ENCODE measurements around the gene SFN.

DNA sequence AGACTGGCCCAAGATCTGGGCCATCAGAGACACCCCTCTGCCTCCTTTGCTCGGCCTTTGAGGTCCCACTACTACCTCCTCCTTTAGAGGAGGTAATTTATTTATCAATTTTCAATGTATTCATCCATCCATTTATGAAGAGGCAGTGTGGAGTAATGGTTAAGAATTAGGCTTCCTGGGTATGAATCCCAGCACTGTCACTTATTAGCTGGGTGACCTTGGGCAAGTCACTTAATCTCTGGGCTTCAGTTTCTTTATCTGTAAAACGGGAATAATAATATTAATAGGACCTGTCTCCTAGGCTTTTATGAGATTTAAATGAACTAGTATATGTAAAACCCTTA lies 49.2 kb downstream of the SFN start:
- TF ChIP-seq, protein P1, sequence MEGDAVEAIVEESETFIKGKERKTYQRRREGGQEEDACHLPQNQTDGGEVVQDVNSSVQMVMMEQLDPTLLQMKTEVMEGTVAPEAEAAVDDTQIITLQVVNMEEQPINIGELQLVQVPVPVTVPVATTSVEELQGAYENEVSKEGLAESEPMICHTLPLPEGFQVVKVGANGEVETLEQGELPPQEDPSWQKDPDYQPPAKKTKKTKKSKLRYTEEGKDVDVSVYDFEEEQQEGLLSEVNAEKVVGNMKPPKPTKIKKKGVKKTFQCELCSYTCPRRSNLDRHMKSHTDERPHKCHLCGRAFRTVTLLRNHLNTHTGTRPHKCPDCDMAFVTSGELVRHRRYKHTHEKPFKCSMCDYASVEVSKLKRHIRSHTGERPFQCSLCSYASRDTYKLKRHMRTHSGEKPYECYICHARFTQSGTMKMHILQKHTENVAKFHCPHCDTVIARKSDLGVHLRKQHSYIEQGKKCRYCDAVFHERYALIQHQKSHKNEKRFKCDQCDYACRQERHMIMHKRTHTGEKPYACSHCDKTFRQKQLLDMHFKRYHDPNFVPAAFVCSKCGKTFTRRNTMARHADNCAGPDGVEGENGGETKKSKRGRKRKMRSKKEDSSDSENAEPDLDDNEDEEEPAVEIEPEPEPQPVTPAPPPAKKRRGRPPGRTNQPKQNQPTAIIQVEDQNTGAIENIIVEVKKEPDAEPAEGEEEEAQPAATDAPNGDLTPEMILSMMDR (IDR thresholded peaks at IDR 0.05; ENCODE audit: borderline replicate concordance, extremely low read depth, low read length, poor library complexity, severe bottlenecking): no peak
- TF ChIP-seq EZH2 (IDR thresholded peaks at IDR 0.05; ENCODE audit: borderline replicate concordance, low read depth, low read length, severe bottlenecking): no peak

Data from DND-41 (cell line).